HG03442 (cell line): Measurements from ENCODE around the gene S100A9.

Experiments used
- ATAC-seq: cut with Tn5 transposase; IDR thresholded peaks from one replicate; pipeline ENCODE4 v1.9.1; 2021; ENCODE audit warnings: mild to moderate bottlenecking, moderate library complexity; ENCODE audit not compliant: unreplicated experiment

Gene S100A9

DNA sequence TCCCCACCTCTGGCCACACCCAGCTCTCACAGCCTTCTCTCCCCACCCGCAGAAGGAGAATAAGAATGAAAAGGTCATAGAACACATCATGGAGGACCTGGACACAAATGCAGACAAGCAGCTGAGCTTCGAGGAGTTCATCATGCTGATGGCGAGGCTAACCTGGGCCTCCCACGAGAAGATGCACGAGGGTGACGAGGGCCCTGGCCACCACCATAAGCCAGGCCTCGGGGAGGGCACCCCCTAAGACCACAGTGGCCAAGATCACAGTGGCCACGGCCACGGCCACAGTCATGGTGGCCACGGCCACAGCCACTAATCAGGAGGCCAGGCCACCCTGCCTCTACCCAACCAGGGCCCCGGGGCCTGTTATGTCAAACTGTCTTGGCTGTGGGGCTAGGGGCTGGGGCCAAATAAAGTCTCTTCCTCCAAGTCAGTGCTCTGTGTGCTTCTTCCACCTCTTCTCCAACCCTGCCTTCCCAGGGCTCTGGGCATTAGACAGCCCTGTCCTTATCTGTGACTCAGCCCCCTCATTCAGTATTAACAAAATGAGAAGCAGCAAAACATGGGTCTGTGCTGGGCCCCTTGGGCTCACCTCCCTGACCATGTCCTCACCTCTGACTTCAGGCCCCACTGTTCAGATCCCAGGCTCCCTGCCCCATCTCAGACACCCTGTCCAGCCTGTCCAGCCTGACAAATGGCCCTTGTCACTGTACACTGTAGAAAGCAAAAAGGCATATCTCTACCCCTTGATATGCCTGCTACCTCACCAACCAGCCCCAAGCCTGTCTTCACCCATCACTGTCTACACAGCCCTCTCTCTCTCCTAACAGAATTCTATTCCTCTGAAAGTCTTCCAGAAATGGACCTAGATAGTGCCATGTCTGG is 3.2 kb downstream of the S100A9 start:
- ATAC-seq: no peak

DNA sequence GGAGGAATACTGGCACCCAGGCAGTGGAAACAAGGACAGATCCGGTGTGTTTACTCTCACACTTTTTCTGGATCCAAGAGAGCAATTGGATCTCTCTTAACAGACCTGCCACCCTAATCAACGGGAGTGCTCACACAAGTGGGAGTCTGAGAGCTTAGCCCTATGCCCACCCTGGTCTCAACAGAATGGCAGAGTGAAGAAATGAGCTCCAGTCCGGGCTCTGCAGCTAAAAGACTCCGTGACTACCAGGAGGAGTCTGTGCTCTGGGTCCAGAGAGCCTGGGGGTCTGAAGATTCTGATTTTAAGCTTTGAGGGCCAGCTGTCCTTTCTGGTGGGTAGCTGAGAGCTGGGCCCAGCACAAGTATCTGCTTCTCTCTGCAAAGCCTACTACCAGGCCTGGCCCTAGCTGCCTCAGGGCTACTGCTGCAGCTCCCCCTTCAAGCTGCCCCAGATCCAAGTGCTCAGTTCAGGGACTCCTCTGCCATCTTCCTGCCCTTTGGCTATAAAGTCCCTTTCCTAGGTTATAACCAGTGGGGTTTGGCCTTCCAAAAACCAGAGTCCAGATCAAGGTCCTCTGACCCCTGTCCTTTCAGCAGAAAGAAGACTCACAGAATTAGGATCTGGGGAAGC is 3.9 kb downstream of the S100A9 start:
- ATAC-seq: no peak

DNA sequence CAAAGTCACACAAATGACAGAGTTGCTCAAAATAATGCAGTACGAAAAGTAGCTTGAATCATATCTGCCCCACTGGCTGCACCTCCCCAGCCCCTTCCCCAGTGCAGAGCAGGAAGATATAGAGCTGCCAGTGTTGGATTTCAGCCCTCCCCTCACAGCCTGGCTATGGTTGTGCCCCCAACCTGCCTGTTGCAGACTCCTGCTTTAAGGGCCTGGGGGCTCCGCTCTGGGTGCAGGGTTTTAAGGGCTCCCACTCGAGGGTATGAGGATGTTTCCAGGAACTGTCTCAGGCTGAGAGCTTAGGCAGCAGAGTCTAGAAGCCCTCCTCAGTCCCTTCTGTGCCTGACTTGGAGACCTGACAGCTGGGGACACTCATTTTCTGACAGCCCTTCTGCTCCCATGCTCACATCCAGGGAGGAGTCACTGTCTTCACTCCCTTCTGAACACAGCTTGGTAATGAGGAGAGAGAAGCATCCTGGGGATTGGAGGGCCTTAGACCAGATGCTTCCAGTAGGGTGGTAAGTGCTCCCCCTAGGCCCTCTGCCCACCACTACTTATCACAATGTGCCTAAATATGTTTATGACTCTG is 4.6 kb downstream of the S100A9 start:
- no peak for ATAC-seq

DNA sequence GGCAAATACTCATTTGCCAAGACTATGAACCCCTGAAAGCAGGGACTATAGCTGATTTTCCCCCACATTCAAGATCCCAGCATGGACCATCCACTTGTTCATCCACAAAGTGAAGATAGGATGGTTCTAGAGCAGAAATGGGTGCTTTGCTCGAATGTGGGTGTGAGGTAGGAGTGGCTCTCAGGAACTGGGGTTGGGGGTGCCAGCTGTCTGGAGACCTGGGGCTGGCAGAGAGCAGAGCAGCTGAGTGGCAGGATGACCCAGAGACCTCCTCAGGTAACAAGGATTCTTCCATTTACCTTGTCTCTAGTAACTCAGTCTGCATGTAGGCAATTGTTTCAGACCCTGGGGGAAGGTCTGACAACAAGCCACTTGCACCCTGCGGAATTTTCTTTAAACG is 6.0 kb downstream of the S100A9 start:
- no peak for ATAC-seq

DNA sequence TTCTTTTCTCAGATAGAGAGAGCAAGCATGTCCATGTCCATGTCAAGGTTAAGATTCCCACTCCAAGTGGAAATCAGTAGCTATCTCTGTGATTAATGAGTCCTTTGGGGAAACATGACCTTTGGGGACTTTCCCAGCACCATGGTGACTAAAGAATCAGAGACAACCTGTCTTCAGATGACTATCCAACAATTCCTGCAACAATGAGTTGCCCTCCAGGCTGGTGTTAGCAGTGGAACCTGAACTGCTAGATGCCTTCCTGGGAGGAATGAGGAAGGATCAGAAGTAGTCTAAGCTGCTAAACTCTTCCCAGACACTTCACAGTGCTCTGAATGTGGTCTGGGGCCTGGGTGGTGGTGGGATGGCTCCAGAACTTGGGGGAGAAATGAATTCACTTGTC is 6.5 kb downstream of the S100A9 start:
- no peak for ATAC-seq

DNA sequence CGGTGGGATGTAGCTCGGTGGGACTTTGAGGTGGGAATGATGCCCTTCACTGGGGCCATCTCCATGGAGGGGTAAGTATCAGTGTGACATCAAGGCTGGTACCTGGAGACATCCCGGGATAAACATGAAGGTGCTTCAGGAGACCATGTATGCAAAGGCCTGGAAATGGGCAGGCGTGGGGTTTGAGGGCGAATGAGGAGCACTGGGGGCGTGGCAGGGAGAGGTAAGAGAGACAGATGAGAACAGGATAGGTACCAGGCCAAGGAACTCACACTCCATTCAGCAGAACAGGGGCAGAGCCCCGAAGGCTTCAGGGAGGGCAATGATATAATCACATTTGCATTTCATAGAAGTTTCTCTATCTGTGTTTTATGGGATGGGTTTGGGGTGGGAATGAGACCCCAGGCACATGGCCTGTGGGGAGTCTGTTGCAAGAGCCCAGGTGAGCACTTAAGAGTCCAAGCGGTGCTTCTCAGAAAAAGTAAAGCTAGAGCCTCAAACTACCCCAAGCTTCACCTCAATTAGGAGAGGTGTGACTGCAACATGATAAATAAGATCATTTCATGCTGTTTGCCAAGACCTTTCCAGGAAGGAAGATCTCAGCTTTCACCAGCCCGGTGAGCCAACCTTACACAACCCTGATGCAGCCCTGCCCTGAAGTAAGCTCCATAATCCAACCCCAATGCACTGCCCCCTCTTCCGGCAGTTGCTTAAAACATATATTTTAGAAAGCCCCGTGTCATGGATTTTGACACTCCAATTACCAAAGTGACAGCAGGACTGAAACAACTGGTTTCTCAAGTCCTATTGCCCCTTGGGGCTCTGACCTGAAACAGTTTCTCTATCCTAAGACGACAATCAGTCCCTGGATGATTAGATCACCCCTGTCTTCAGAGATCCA is 7.4 kb downstream of the S100A9 start:
- ATAC-seq: no peak

DNA sequence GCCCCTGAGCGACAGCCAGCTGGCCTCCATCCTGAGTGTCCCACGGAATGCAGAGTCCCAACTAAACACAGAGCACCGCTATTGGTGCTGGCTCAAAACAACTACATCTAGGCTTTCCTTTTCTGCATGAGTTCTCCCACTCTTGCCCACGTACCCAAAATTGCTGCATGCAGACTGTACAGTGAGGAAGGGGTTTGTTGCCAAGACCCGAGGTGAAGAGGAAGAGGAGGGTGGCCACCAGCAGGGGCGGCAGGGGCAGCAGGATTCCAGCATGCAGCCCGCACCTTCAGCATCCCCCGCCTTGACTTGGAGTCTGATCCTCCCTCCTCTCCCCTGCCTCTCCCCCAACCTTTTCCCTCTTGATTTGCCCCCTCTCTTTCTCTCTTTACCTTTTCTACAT is 8.0 kb downstream of the S100A9 start:
- ATAC-seq: no peak

DNA sequence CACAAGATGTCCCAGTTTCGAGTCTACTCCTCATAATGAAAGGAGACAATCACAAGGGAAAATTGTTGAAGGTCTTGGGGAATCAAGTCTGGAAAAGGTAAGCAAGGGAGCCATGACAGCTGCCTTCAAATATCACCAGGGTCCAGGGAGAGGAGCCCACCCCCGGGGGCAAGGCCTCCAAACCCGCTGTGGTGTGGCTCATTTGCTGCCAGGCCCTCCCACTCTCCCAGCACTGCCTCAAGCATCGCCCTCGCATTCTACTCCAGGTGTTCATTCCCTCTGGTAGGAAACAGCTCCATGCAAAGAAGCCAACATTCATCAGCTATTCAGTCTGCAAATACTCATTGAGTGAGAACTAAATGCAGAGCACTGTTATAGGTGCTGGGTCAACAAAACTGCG is 8.6 kb downstream of the S100A9 start:
- no peak for ATAC-seq

DNA sequence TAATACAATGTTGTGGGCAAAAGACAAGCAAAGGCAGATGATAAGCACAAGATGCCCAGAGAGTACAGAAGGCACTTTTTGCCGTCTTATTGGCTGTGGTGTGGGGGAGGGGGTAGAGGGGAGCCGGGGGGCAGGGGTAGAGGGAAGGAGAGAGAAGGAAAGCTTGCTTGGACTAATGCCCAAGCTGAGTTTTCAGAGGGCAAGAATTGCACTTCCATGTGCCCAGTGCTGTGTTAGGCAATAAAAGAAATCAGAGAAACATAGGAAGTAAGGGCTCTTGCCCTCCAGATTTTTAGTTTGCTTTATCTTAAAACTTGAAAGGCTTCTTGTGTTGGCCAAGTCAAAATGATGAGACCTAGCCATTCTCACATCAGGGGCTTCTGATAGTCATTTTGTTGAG is 9.4 kb downstream of the S100A9 start:
- ATAC-seq: no peak

DNA sequence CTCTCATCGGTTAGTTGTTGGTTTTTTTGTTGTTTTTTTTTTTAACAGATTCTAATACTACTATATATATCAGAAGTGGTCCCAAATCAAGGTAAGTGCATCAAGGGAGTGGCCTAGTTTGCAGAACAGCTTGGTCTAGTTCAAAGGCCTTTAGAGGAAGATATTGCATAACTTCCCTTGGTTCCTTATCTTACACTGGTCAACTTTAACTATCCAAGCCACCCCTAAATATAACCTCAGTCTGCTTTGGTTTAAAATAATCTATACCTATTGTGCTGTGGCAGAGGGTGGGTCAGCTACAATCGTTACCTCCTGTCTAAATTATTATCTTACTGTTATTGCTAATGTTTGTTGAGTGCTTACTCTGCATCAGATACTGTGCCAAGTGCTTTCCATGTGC is 10.8 kb downstream of the S100A9 start:
- no peak for ATAC-seq

DNA sequence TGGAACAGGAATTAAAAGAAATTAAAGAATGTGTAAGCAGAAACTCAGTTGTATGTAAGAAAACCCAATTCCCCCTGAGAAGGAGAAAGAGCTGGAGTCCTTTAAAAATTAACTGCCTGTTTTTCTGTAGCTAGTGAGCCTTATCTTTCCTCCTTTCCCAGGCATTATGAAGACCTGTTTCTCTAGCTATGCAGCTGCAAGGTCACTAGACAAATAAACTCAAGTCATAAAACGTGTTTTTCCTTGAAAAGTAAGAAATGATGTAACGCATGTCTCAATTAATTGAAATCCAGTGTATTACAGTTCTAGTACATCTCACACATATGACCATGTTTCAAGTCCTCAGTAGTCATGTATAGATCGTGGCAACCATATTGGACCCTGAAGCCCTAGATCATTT is 12.5 kb downstream of the S100A9 start:
- ATAC-seq: no peak

DNA sequence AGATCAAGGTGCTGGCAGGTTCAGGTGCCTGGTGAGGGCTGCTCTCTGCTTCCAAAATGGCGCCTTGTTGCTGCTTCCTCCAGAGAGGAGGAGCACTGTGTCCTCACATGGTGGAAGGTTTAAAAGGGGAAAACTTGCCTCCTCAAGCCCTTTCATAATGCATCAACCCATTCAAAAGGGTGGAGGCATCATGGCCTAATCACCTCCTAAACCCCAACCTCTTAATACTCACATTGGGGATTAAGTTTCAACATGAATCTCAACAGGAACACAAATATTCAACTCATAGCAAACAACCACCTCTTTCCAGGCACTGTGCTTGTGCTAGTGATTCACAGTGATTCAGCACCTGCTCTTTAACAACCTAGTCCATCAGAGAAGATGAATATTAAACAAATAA is 13.6 kb downstream of the S100A9 start:
- no peak for ATAC-seq

DNA sequence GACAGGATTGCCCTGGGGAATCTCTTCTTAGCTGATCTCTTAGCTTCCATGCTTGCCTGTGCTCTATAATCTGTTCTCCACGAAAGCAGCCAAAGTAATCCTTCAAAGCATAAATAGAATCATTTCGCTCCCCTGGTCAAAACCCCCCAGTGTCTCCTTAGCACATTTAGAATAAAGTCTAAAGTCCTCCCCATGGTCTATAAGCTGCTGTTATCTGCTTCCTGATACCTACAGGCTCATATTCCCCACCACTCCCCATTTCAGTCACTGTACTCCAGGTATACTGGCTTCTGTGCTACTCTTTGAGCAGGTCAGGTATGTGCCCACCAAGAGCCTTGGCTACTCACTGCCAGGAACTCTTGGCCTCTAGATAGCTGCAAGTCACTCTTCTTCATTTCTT is 14.9 kb downstream of the S100A9 start:
- no peak for ATAC-seq

DNA sequence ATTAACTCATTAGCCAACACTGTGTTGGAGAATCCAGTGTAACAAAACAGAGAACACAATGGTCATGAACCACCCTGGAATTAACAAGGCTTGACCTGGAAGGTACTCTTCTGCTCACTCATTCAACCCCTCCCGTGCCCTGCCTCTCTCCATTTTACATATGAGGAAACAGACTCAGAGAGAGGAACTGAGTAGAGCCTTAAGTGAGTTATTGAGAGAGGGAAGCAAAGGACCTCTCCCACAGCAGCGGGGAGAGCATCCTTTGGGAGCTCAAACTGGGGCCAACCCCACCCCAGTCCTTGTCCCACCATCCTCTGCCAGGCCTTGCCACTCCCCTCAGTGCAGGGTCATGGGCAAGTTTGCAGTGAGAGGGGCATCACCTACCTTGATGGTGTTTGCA is 16.4 kb downstream of the S100A9 start:
- ATAC-seq: no peak

DNA sequence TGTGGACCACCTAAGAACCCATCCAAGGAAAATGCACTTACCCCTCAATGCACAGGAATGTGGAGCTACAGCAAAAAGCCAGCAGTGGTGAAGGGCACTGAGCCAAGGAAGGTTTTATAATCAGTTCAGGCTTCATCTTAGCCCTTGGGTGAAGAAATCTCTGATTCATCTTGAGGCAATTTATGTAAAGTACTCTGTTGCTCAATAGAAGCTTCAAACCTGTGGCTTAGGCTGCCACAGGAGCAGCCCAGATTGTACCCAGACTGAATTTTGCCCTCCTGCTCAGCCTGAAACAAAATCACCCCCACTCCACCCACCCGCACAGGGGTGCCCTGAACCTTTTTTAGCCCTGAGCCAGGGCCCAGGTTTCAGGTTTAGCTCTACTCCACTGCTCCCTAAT is 17.9 kb downstream of the S100A9 start, which contains the start of gene S100A12:
Gene S100A12 (minus strand): TSS at position 111 of the 400 bp plus-strand sequence. CDS start 1,029 bp downstream, outside the sequence.
- no peak for ATAC-seq

DNA sequence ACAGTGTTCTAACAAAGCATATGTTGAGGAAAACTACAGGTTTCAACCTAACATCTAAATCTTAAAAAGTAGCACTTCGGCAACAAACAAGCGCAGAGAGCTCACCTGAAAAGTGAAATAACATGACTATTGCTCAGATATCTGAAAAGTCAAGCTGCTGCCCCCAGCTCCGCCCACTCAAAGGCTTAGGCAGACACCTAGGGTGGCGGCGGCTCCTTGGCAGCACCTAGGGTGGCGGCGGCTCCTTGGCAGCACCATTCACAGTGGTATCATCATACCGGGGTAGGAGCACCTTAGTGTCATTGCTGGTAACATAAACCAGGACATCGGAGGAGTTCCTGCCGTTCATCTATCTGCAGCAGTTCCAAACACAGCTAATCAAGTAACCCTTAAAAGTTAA is 21.9 kb downstream of the S100A9 start:
- no peak for ATAC-seq

DNA sequence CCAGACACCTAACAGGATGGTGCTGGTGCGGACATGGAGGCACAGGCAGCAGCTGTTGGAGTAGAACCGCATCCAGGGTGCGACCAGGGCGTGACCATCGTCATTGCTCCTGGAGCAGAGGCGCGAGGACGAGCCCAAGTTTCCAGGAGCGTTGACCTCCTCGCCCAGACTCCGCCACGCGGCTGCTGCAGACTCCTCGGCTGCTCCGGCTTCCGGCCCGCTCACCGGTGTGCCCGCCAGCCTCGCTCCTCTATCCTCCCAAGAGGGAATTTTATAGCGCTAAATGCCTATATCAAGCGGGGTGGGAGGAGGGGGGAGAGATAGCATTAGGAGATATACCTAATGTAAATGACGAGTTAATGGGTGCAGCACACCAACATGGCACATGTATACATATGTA is 23.1 kb downstream of the S100A9 start:
- ATAC-seq: no peak

DNA sequence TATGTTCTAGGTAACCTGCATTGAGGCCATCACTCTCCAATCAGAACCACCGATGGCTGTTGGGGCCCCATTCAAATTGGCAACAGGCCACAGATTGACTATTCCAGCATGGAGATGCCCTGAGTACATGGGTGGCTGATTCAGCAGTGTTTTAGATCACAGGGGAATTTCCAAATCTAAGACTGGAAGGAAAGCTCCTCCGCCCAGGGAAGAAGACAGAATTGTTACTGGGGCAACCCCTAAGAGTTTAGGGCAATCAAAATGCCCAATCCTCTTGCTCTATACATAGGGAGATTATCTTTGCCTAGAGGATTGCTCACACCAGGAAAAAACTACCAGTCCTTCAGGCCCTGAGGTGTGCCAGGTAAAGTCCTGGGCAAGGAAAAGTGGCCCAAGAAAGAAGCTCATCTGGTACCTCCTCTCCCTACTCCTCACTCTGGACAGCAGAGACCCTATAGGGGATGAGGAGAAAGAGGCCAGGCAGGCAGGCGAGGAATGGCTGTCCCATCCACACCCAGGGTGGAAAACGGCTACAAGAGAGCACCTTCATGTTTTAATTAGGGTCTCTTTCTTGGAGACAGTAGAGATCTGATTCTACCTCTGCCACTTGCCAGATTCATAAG is 27.4 kb downstream of the S100A9 start:
- ATAC-seq: no peak

DNA sequence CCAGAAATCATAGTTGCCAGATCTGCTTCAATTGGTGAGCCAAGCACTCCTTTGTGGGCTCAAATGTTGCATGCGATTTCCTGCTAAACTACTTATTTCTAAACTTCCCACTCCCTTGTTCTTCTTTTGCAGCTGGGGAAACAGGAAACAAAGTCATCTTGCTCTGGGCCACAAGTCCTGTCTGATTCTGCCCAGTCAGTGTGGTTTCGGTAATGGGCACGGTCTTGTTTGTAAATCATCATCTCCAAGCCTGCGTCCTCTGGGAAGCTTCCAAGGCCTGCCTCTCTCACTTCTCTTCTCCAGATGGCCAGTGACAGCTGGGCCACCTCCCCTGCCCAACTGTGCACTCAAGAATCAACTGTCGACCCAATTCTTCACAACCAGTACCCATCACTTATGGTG is 28.8 kb downstream of the S100A9 start:
- ATAC-seq: no peak

DNA sequence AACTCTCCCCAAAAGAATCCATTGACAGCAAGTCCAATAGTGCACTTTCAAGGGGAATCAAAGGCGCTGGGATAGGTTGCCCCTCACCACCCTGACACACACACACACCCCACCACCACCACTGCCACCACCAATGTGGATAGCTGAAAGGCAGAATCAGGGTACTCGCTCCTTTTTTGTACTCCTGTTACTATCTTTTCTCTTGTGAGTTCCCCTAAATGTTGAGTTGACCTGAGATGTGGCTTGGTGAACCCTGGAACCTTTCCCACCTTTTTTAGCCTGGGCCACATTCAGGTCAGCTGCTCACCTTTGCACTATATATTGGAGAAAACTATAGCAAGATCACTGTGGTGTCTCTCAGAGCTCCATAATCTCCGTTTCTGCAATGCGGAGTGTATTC is 29.3 kb downstream of the S100A9 start:
- no peak for ATAC-seq

DNA sequence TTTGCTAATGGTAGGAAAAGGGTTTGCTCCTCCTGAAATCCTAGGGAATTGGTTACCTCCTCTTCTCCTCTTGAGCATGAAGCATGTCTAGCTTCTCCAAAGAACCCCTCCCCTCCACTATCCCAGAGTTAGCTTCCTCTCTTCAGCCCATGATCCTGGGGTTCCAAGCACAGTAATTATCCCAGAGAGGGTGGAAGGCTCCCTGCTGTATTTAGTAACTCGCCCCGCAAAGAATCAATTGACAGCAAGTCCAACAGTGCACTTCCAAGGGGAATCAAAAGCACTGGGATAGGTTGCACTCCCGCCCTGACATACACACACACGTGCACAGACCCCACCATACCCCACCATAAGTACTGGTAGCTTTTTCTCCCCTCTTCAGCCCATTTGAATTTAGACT is 30.1 kb downstream of the S100A9 start:
- no peak for ATAC-seq
